ENCODE measurements around the gene ATPAF1. TPM values are rescaled to one million over a fixed set of nuclear protein-coding genes. Genes with fewer than 3 reads are reported as not detected.

The ATPAF1 gene
- total RNA-seq (36.4 TPM), polyA plus RNA-seq (ENCODE audit: insufficient read depth, low read depth, low replicate concordance) (127 TPM)
- long read RNA-seq, donor 1, full-length matches to known transcripts: 22 of 22 reads
- long read RNA-seq, donor 1, partial matches to known transcripts: 0 of 22 reads
- long read RNA-seq, donor 1, other reads (novel, unspliced or antisense): 0 of 22 reads
- long read RNA-seq, donor 2, full-length matches to known transcripts: 23 of 23 reads
- long read RNA-seq, donor 2, partial matches to known transcripts: 0 of 23 reads
- long read RNA-seq, donor 2, other reads (novel, unspliced or antisense): 0 of 23 reads
- long read RNA-seq, donor 3, full-length matches to known transcripts: 32 of 54 reads
- long read RNA-seq, donor 3, partial matches to known transcripts: 22 of 54 reads
- long read RNA-seq, donor 3, other reads (novel, unspliced or antisense): 0 of 54 reads
- long read RNA-seq, donor 4, full-length matches to known transcripts: 36 of 36 reads
- long read RNA-seq, donor 4, partial matches to known transcripts: 0 of 36 reads
- long read RNA-seq, donor 4, other reads (novel, unspliced or antisense): 0 of 36 reads
- long read RNA-seq, donor 5, full-length matches to known transcripts: 1 of 1 reads
- long read RNA-seq, donor 5, partial matches to known transcripts: 0 of 1 reads
- long read RNA-seq, donor 5, other reads (novel, unspliced or antisense): 0 of 1 reads
- long read RNA-seq, donor 6, full-length matches to known transcripts: 11 of 11 reads
- long read RNA-seq, donor 6, partial matches to known transcripts: 0 of 11 reads
- long read RNA-seq, donor 6, other reads (novel, unspliced or antisense): 0 of 11 reads
- long read RNA-seq, donor 7, full-length matches to known transcripts: 64 of 74 reads
- long read RNA-seq, donor 7, partial matches to known transcripts: 3 of 74 reads
- long read RNA-seq, donor 7, other reads (novel, unspliced or antisense): 7 of 74 reads
- long read RNA-seq, donor 8, full-length matches to known transcripts: 20 of 20 reads
- long read RNA-seq, donor 8, partial matches to known transcripts: 0 of 20 reads
- long read RNA-seq, donor 8, other reads (novel, unspliced or antisense): 0 of 20 reads
- long read RNA-seq, donor 9, full-length matches to known transcripts: 10 of 10 reads
- long read RNA-seq, donor 9, partial matches to known transcripts: 0 of 10 reads
- long read RNA-seq, donor 9, other reads (novel, unspliced or antisense): 0 of 10 reads
- long read RNA-seq, donor 10, full-length matches to known transcripts: 19 of 19 reads
- long read RNA-seq, donor 10, partial matches to known transcripts: 0 of 19 reads
- long read RNA-seq, donor 10, other reads (novel, unspliced or antisense): 0 of 19 reads

GRCh38 chr1:46667782-46668760 is at the start of gene ATPAF1:
TSS of gene ATPAF1 (minus strand) at chr1:46668364. CDS start at chr1:46668322, 42 bp downstream.
- no peaks in the 10 kb centered on the region for H3K9me3 ChIP-seq (ENCODE audit: control insufficient read depth in 2 of 3, insufficient read depth in 1 of 3, low read length in 3 of 3)
- H3K27ac ChIP-seq (ENCODE audit: low read depth in 2 of 2, low read length in 2 of 2): peak within 1 kb of the TSS; percentile 26 to 28
- DNase-seq (peak; percentile 80 to 89 (median 81)), FAIRE-seq (no peak)
- no peak for TF ChIP-seq CTCF (IDR thresholded peaks at IDR 0.05; ENCODE audit: borderline replicate concordance, extremely low read depth, insufficient read depth)
- intact Hi-C loops (cut with DNase I): no loop called here
- peaks cover 0 to 18% (median 6%) of the 10 kb centered on the region in 3 donors for H3K36me3 ChIP-seq (ENCODE audit: control insufficient read depth in 2 of 3, insufficient read depth in 3 of 3, low read length in 3 of 3)
- no peaks in the 10 kb centered on the region for H3K27me3 ChIP-seq (ENCODE audit: control insufficient read depth, insufficient read depth, low read length)
- H3K4me3 ChIP-seq (ENCODE audit: low read length in 3 of 3): peak within 1 kb of the TSS; percentile 78 to 87 (median 85)
- H3K4me1 ChIP-seq (ENCODE audit: control insufficient read depth in 2 of 3, insufficient read depth in 2 of 3, low read depth in 1 of 3, low read length in 3 of 3): peaks cover 3 to 10% (median 7%) of the 10 kb centered on the region in 3 donors
- peak within 1 kb of the TSS; percentile 74 to 82 (median 81) for H3K9ac ChIP-seq (ENCODE audit: low read length in 3 of 3)

GRCh38 chr1:46717654-46718053 is 49.5 kb upstream of the ATPAF1 start:
- intact Hi-C loops (cut with DNase I): no loop called here
- FAIRE-seq: no peak
- peak overlapping the region in 1 of 3 donors; percentile 87 for H3K9ac ChIP-seq (ENCODE audit: low read length in 3 of 3)
- H3K9me3 ChIP-seq (ENCODE audit: control insufficient read depth in 2 of 3, insufficient read depth in 1 of 3, low read length in 3 of 3): no peaks in the 10 kb centered on the region
- no peak for TF ChIP-seq CTCF (IDR thresholded peaks at IDR 0.05; ENCODE audit: borderline replicate concordance, extremely low read depth, insufficient read depth)
- H3K4me1 ChIP-seq (ENCODE audit: control insufficient read depth in 2 of 3, insufficient read depth in 2 of 3, low read depth in 1 of 3, low read length in 3 of 3): peaks cover 0 to 23% (median 16%) of the 10 kb centered on the region in 3 donors
- peaks cover 2 to 10% (median 4%) of the 10 kb centered on the region in 3 donors for H3K36me3 ChIP-seq (ENCODE audit: control insufficient read depth in 2 of 3, insufficient read depth in 3 of 3, low read length in 3 of 3)
- H3K27ac ChIP-seq (ENCODE audit: low read depth in 2 of 2, low read length in 2 of 2): no peak overlapping the region
- DNase-seq: no peak
- H3K27me3 ChIP-seq (ENCODE audit: control insufficient read depth, insufficient read depth, low read length): no peaks in the 10 kb centered on the region
- H3K4me3 ChIP-seq (ENCODE audit: low read length in 3 of 3): peak overlapping the region; percentile 21 to 92 (median 88)

Measured in kidney (tissue), 22 donors.